ENCODE data around the gene DKKL1.

The DKKL1 gene

DNA sequence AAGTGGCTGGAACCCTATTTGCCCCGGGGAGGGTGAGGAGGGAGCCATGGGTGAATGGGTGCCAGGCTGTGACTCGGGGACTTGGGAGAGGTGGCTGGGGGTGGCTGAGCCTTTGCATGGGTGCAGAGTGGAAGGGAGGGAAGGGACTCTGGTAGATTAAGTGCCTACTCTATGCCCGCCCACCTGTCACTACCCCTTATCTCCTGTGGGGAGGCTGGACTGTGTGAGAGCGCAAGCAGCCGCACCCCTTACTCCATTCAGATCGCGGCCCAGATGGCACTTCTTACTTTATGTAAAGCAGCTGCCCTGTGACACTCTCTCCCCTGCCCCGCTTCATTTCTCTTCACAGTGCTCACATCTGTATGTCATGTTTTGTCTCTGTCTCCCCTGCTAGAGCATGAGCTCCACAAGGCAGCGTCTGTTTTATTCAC is 27.3 kb downstream of the DKKL1 start:
- Histone ChIP-seq H3K9ac (ENCODE audit: low read depth, low read length) (no peak overlapping the region), H3K9me3 (ENCODE audit: control insufficient read depth, insufficient read depth, low read length) (no peaks in the 10 kb centered on the region), H3K4me1 (ENCODE audit: insufficient read depth, low read length) (0 out of 2 replicates have a peak, but pooled peaks cover 10% of the 10 kb centered on the region), H3K36me3 (ENCODE audit: insufficient read depth, low read length) (no peaks in the 10 kb centered on the region)

DNA sequence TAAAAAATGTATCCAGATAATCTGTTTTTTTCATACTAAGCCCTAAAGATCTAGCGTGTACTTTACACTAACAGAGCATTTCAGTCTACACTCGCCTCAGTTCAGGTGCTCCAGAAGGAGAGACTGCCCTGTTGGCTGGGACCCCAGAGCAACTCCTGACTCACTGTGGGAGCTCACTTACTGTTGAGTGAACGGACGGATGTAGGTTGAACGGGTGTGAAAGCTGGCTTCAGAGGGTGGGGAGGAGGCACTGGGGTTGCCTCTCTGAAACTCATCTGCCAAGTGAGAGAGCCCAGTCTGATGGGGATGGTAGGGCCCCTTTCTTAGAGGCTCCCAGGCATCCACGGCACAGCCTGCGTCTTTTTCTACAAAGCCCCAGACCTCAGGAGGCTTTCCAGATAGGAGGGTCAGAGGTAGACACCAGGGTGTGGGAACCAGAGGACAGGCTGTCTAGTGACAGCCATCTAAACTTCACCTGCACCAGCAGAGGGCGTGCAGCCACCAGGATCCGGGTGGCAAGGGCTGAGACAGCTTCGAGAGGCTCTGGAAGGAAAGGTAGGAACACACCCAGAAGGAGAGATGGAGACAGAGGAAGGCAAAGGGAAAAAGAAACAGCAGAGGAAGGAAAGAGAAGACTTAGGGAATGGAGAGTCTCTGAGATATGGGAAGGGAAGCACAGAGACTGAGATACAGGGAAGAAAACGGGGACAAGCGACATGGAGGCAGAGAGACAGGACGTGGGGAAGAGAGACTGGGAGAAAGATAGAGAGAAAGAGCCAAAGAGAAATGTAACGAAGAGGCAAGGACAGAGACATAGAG is 28.1 kb downstream of the DKKL1 start:
- Histone ChIP-seq H3K9ac (ENCODE audit: low read depth, low read length) (no peak overlapping the region), H3K4me1 (ENCODE audit: insufficient read depth, low read length) (0 out of 2 replicates have a peak, but pooled peaks cover 10% of the 10 kb centered on the region), H3K9me3 (ENCODE audit: control insufficient read depth, insufficient read depth, low read length) (no peaks in the 10 kb centered on the region)

GRCh38 chr19:49393881-49394280 is 30.2 kb downstream of the DKKL1 start:
- Histone ChIP-seq H3K9ac (ENCODE audit: low read depth, low read length) (no peak overlapping the region), H3K36me3 (ENCODE audit: insufficient read depth, low read length) (no peaks in the 10 kb centered on the region), H3K9me3 (ENCODE audit: control insufficient read depth, insufficient read depth, low read length) (no peaks in the 10 kb centered on the region), H3K4me1 (ENCODE audit: insufficient read depth, low read length) (0 out of 2 replicates have a peak, but pooled peaks cover 10% of the 10 kb centered on the region)

More for the DNA sequence above, 28.1 kb downstream of the DKKL1 start:
- H3K36me3 ChIP-seq (ENCODE audit: insufficient read depth, low read length), result no peaks in the 10 kb centered on the region

- Histone ChIP-seq H3K9me3 (ENCODE audit: control insufficient read depth, insufficient read depth, low read length) (no peaks in the 10 kb centered on the region), H3K9ac (ENCODE audit: low read depth, low read length) (no peak overlapping the region), H3K36me3 (ENCODE audit: insufficient read depth, low read length) (no peaks in the 10 kb centered on the region), H3K4me1 (ENCODE audit: insufficient read depth, low read length) (peaks cover 10% of the 10 kb centered on the region; the same call in 1 of the 2 replicates)
Measured at GRCh38 chr19:49395581-49396407, 32.1 kb downstream of the DKKL1 start.

- Histone ChIP-seq H3K9ac (ENCODE audit: low read depth, low read length) (no peak overlapping the region), H3K9me3 (ENCODE audit: control insufficient read depth, insufficient read depth, low read length) (no peaks in the 10 kb centered on the region), H3K4me1 (ENCODE audit: insufficient read depth, low read length) (peaks cover 10% of the 10 kb centered on the region; the same call in 1 of the 2 replicates), H3K36me3 (ENCODE audit: insufficient read depth, low read length) (no peaks in the 10 kb centered on the region)
Measured at GRCh38 chr19:49396738-49397505, 33.2 kb downstream of the DKKL1 start.

DNA sequence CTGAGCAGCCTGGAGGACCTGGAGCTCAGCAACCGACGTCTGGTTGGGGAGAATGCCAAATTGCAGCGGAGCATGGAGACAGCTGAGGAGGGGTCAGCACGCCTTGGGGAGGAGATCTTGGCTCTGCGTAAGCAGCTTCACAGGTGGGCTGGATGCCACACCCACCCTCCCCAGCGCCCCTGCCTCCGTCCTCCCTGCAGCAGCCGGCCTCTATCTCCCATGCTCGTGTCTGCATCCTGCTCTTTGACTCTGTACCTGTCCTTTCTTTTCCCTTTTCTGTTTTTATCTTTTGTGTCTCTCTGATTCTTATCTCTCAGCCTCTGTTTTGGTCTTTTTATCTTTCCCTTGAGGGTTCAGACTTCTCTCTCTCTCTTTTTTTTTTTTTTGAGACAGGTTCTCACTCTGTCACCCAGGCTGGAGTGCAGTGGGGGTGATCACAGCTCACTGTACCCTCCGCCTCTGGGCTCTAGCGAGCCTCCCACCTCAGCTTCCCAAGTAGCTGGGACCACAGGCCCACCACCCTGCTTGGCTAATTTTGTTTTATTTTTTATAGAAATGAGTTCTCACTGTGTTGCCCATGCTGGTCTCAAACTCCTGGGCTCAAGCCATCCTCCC is 34.4 kb downstream of the DKKL1 start:
- Histone ChIP-seq H3K36me3 (ENCODE audit: insufficient read depth, low read length) (no peaks in the 10 kb centered on the region), H3K4me1 (ENCODE audit: insufficient read depth, low read length) (peaks cover 6% of the 10 kb centered on the region; the same call in 1 of the 2 replicates), H3K9me3 (ENCODE audit: control insufficient read depth, insufficient read depth, low read length) (no peaks in the 10 kb centered on the region), H3K9ac (ENCODE audit: low read depth, low read length) (no peak overlapping the region)

GRCh38 chr19:49398931-49399330 is 35.3 kb downstream of the DKKL1 start:
- Histone ChIP-seq H3K36me3 (ENCODE audit: insufficient read depth, low read length) (no peaks in the 10 kb centered on the region), H3K9me3 (ENCODE audit: control insufficient read depth, insufficient read depth, low read length) (no peaks in the 10 kb centered on the region), H3K4me1 (ENCODE audit: insufficient read depth, low read length) (peaks cover 9% of the 10 kb centered on the region; the same call in 1 of the 2 replicates), H3K9ac (ENCODE audit: low read depth, low read length) (no peak overlapping the region)

DNA sequence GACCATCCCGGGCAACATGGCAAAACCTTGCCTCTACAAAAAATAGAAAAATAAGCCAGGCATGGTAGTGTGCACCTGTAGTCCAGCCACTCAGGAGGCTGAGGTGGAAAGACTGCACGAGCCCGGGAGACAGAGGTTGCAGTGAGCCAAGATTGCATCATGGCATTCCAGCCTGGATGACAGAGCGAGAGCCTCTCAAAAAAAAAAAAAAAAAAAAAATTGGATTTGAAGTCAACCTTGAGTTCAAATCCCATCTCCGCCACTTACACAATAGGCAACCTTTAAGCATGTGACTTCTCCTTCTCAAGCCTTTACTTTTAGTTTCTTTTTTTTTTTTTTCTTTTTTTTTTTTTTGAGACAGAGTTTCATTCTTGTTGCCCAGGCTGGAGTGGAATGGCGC is 36.4 kb downstream of the DKKL1 start:
- no peaks in the 10 kb centered on the region for H3K9me3 ChIP-seq (ENCODE audit: control insufficient read depth, insufficient read depth, low read length)
- H3K4me1 ChIP-seq (ENCODE audit: insufficient read depth, low read length), result peaks cover 3% of the 10 kb centered on the region; the same call in 1 of the 2 replicates
- no peaks in the 10 kb centered on the region for H3K36me3 ChIP-seq (ENCODE audit: insufficient read depth, low read length)
- H3K9ac ChIP-seq (ENCODE audit: low read depth, low read length), result no peak overlapping the region

DNA sequence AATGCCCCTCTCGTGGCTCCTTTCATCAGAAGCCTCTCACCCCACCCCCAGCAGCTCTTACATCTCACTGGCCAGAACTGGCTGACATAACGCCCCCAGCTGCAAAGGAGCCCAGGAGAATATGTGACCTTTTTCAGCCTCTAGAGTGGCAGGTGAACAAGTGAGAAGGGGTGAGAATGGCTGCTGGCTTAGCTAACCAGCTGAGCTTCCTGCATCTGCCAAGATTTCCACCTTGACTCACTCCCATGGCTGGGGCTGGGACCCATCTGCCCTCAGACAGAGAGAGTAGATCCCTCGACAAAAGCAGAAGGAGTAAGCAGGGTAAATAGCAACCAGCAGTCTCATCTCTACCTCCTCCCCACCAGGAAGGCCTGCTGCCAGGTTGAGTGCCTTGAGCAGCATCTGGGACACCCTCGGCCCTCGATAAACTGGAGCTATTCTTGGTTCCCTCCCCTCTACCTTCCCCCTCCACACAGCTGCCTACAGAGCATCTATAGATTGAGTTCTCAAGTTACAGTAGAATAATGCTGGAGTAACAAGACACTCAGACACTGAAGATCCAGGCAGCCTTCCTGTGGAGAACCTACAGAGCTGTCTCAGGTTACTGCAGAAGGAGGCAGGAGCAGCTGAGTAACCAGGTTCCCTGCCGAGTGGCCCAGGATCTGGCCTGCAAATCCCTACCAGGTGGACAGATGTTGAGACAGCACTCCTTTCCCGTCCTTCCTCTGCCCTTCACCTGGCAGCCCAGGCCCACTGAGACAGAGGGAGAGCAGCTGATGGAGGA is 39.9 kb downstream of the DKKL1 start:
- H3K4me1 ChIP-seq (ENCODE audit: insufficient read depth, low read length), result peaks cover 3% of the 10 kb centered on the region; the same call in 1 of the 2 replicates
- no peaks in the 10 kb centered on the region for H3K36me3 ChIP-seq (ENCODE audit: insufficient read depth, low read length)
- H3K9me3 ChIP-seq (ENCODE audit: control insufficient read depth, insufficient read depth, low read length), result no peaks in the 10 kb centered on the region
- no peak overlapping the region for H3K9ac ChIP-seq (ENCODE audit: low read depth, low read length)

- H3K36me3 ChIP-seq (ENCODE audit: insufficient read depth, low read length), result no peaks in the 10 kb centered on the region
- no peak overlapping the region for H3K9ac ChIP-seq (ENCODE audit: low read depth, low read length)
- no peaks in the 10 kb centered on the region for H3K9me3 ChIP-seq (ENCODE audit: control insufficient read depth, insufficient read depth, low read length)
- H3K4me1 ChIP-seq (ENCODE audit: insufficient read depth, low read length), result peaks cover 3% of the 10 kb centered on the region; the same call in 1 of the 2 replicates
Measured at GRCh38 chr19:49407079-49407478, 43.4 kb downstream of the DKKL1 start.

DNA sequence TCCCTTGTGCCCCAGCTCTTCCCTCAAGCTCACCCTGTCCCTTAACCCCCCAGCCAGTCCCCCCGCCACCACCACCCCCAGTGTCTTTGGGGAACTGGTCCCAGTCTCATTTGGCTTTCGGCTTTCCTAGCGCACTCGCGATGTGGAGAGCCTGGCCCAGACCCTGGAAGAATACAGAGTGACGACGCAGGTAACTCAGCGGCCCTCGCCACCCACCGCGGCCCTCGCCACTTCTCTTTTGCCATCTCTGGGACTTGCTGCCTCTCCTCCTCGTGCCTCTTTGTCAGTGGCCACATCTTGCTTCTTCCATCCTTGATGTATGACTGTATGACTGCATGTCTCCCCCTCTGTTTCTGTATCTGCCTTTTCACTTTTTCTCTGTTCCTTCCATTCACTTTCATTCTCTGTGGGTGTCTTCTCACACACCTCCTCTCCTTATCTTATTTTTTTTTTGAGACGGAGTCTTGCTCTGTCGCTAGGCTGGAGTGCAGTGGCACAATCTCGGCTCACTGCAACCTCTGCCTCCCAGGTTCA is 43.9 kb downstream of the DKKL1 start:
- no peaks in the 10 kb centered on the region for H3K9me3 ChIP-seq (ENCODE audit: control insufficient read depth, insufficient read depth, low read length)
- peaks cover 3% of the 10 kb centered on the region; the same call in 1 of the 2 replicates for H3K4me1 ChIP-seq (ENCODE audit: insufficient read depth, low read length)
- no peaks in the 10 kb centered on the region for H3K36me3 ChIP-seq (ENCODE audit: insufficient read depth, low read length)
- no peak overlapping the region for H3K9ac ChIP-seq (ENCODE audit: low read depth, low read length)

GRCh38 chr19:49408816-49409440 is 45.3 kb downstream of the DKKL1 start:
- Histone ChIP-seq H3K9me3 (ENCODE audit: control insufficient read depth, insufficient read depth, low read length) (no peaks in the 10 kb centered on the region), H3K9ac (ENCODE audit: low read depth, low read length) (no peak overlapping the region), H3K36me3 (ENCODE audit: insufficient read depth, low read length) (no peaks in the 10 kb centered on the region), H3K4me1 (ENCODE audit: insufficient read depth, low read length) (no peaks in the 10 kb centered on the region; the same call in 1 of the 2 replicates)
